BLaER1 (cell line): ENCODE data around the gene SSH3.

ENCODE experiments used
- H3K27ac ChIP-seq: shearing (Covaris generic); formaldehyde crosslinking; 2 replicates; pipeline ENCODE4 v1.8.1; 2022
- H3K27me3 ChIP-seq: shearing (Covaris generic); formaldehyde crosslinking; 2 replicates; pipeline ENCODE4 v1.8.1; 2022
- H3K36me3 ChIP-seq: shearing (Covaris generic); formaldehyde crosslinking; 2 replicates; pipeline ENCODE4 v1.8.1; 2022
- H3K4me1 ChIP-seq: shearing (Covaris generic); formaldehyde crosslinking; 2 replicates; pipeline ENCODE4 v1.8.1; 2022
- H3K4me2 ChIP-seq: shearing (Covaris generic); formaldehyde crosslinking; 2 replicates; pipeline ENCODE4 v1.8.1; 2022
- H3K4me3 ChIP-seq: shearing (Covaris generic); formaldehyde crosslinking; 2 replicates; pipeline ENCODE4 v1.8.1; 2022
- H3K9ac ChIP-seq: shearing (Covaris generic); formaldehyde crosslinking; 2 replicates; pipeline ENCODE4 v1.8.1; 2022
- H3K9me3 ChIP-seq: shearing (Covaris generic); formaldehyde crosslinking; 2 replicates; pipeline ENCODE4 v1.8.1; 2022
- H4K20me1 ChIP-seq: shearing (Covaris generic); formaldehyde crosslinking; 2 replicates; pipeline ENCODE4 v1.8.1; 2022
- Cebpa-rat ChIP-seq: shearing (Covaris generic); IDR thresholded peaks from 2 replicates; pipeline ENCODE4 v1.8.1; 2022

SSH3 gene

DNA sequence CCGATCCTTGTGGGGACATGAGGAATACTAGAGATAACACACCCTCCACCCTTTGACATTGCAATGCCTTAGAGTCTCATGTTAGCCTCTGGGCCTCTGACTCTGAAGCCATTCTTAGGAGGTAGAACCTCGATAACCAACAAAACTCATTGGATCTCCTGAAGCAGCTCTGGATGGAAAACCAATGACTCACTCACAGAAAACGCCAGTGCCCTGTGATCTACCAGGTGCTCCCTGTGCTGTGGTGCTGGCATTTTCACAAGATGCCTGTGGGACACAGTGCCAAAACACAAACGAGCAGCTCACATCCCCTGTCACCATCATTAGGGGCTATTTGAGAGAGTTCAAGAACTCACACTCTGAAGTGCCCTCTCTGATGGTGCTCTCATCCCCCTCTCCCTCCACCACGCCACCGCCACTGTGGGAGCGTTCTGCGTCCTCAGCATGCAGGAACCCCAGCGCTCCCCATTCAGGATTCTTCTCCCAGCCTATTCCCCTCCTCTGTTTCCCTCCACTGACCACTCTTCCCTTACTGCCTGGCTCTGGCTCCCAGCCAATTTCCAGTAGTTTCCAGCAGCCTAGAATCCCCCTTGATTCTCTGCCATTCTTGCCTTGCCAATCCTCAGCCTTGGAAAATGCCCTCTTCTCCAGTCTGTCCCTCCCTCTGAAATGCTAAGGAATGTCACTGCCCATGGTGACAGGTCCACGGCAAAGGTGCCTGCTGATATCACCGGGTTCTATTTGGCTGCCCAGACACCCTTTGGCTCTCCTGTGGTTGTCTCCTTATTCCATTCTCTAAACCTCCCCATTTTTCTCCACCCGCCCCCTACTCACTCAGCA, 54.7 kb downstream of the SSH3 start:
- no peak overlapping the region for H3K9ac ChIP-seq
- no peak overlapping the region; the same call in 1 of the 2 replicates for H3K4me2 ChIP-seq
- 0 out of 2 replicates have a peak, but pooled peaks cover 9% of the 10 kb centered on the region for H3K27me3 ChIP-seq
- H3K27ac ChIP-seq: no peak overlapping the region
- no peaks in the 10 kb centered on the region for H3K9me3 ChIP-seq
- H3K36me3 ChIP-seq: no peaks in the 10 kb centered on the region
- no peak overlapping the region for H3K4me3 ChIP-seq
- TF ChIP-seq Cebpa-rat: no peak
- no peaks in the 10 kb centered on the region for H4K20me1 ChIP-seq
- H3K4me1 ChIP-seq: peaks cover 43% of the 10 kb centered on the region
